DND-41 (cell line): ENCODE data around the gene SLC6A19.

ENCODE experiments used
- ATAC-seq: fragments of 200-7000 bp; cut with Tn5 transposase; 3 replicates; pipeline ENCODE4 v1.9.1; 2021; ENCODE audit warnings: low read depth; ENCODE audit not compliant: insufficient read depth
- DNase-seq: peaks from one replicate; pipeline ENCODE4 v3.0.0-alpha.2; 2020
- H2AFZ ChIP-seq: 2 replicates; pipeline ENCODE4 v1.6.0; 2012; ENCODE audit warnings: low read depth, low read length
- H3K27ac ChIP-seq: 2 replicates; pipeline ENCODE4 v1.5.1; 2012; ENCODE audit warnings: low read length, inconsistent platforms
- H3K27me3 ChIP-seq: fragments of 200-600 bp; sonication (generic); 2 replicates; pipeline ENCODE4 v1.6.0; 2012; ENCODE audit warnings: low read length, mild to moderate bottlenecking, inconsistent platforms; ENCODE audit not compliant: insufficient read depth, poor library complexity
- H3K36me3 ChIP-seq: 2 replicates; pipeline ENCODE4 v1.5.1; 2012; ENCODE audit warnings: low read length, inconsistent platforms; ENCODE audit not compliant: insufficient read depth
- H3K4me1 ChIP-seq: 2 replicates; pipeline ENCODE4 v1.5.1; 2012; ENCODE audit warnings: mild to moderate bottlenecking, low read length; ENCODE audit not compliant: insufficient read depth
- H3K4me2 ChIP-seq: 2 replicates; pipeline ENCODE4 v1.6.0; 2012; ENCODE audit warnings: mild to moderate bottlenecking, moderate library complexity, low read length, inconsistent platforms; ENCODE audit not compliant: insufficient read depth
- H3K4me3 ChIP-seq, 2 experiments: fragments of 200-600 bp in 1 of 2; shearing (Covaris generic) in 1 of 2; 2 replicates each; pipeline ENCODE4 v1.5.1; 2012 to 2016; ENCODE audit warnings: inconsistent platforms in 2 of 2, low read length in 2 of 2, mild to moderate bottlenecking in 2 of 2, low read depth in 1 of 2, moderate library complexity in 1 of 2
- H3K79me2 ChIP-seq: 2 replicates; pipeline ENCODE4 v1.6.0; 2012; ENCODE audit warnings: low read length, inconsistent platforms; ENCODE audit not compliant: insufficient read depth
- H3K9ac ChIP-seq: 2 replicates; pipeline ENCODE4 v1.6.0; 2012; ENCODE audit warnings: low read depth, mild to moderate bottlenecking, inconsistent platforms, low read length, moderate library complexity
- H3K9me3 ChIP-seq: 2 replicates; pipeline ENCODE4 v1.5.1; 2012; ENCODE audit warnings: low read length, moderate library complexity, mild to moderate bottlenecking, inconsistent platforms; ENCODE audit not compliant: insufficient read depth, severe bottlenecking
- H4K20me1 ChIP-seq: 2 replicates; pipeline ENCODE4 v1.6.0; 2012; ENCODE audit warnings: low read length; ENCODE audit not compliant: insufficient read depth
- EZH2 ChIP-seq: IDR thresholded peaks from 3 replicates; pipeline ENCODE4 v1.6.1; 2012; ENCODE audit warnings: borderline replicate concordance, low read depth, mild to moderate bottlenecking, moderate library complexity, low read length, inconsistent platforms; ENCODE audit not compliant: severe bottlenecking
- TF ChIP-seq, protein P1 (sequence below): IDR thresholded peaks from 2 replicates; pipeline ENCODE4 v1.5.1; 2012; ENCODE audit warnings: borderline replicate concordance, low read length, moderate library complexity, mild to moderate bottlenecking; ENCODE audit not compliant: poor library complexity, severe bottlenecking; ENCODE audit errors: extremely low read depth

The SLC6A19 gene

DNA sequence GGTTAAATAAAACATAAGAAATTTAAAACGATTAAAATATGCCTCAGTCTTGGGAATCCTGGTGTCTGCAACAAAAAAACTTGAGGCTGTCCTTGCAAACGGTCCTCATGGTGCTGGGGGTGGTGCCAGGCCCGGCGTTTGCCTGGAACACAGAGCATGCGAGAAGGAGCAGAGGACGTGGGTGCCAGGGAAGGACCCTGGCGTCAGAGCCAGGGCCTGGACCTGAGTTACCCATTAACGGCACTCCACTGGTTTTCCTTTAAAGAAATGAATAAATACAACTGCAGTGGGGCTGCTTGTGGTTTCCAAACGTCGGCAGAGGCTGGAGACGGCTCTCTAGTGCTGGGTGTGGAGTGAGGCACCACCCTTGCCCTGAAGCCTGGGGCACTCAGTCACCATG, 23.7 kb downstream of the SLC6A19 start, which contains the start of gene SLC6A18:
TSS of gene SLC6A18 (plus strand) at position 301 of the 400 bp plus-strand sequence. CDS start at position 398, 97 bp downstream.
- Histone ChIP-seq H3K36me3 (no peaks in the 10 kb centered on the region), H3K4me2 (no peak within 1 kb of the TSS), H3K27ac (no peak within 1 kb of the TSS), H3K4me3 (no peak within 1 kb of the TSS), H3K79me2 (no peaks in the 10 kb centered on the region), H3K27me3 (no peaks in the 10 kb centered on the region), H2AFZ (no peak within 1 kb of the TSS), H3K4me1 (peaks cover 20% of the 10 kb centered on the region), H3K9ac (no peak within 1 kb of the TSS), H4K20me1 (no peaks in the 10 kb centered on the region), H3K9me3 (no peaks in the 10 kb centered on the region)
- ATAC-seq (no peak), DNase-seq (no peak)
- TF ChIP-seq, protein P1, sequence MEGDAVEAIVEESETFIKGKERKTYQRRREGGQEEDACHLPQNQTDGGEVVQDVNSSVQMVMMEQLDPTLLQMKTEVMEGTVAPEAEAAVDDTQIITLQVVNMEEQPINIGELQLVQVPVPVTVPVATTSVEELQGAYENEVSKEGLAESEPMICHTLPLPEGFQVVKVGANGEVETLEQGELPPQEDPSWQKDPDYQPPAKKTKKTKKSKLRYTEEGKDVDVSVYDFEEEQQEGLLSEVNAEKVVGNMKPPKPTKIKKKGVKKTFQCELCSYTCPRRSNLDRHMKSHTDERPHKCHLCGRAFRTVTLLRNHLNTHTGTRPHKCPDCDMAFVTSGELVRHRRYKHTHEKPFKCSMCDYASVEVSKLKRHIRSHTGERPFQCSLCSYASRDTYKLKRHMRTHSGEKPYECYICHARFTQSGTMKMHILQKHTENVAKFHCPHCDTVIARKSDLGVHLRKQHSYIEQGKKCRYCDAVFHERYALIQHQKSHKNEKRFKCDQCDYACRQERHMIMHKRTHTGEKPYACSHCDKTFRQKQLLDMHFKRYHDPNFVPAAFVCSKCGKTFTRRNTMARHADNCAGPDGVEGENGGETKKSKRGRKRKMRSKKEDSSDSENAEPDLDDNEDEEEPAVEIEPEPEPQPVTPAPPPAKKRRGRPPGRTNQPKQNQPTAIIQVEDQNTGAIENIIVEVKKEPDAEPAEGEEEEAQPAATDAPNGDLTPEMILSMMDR: no peak
- no peak for TF ChIP-seq EZH2

DNA sequence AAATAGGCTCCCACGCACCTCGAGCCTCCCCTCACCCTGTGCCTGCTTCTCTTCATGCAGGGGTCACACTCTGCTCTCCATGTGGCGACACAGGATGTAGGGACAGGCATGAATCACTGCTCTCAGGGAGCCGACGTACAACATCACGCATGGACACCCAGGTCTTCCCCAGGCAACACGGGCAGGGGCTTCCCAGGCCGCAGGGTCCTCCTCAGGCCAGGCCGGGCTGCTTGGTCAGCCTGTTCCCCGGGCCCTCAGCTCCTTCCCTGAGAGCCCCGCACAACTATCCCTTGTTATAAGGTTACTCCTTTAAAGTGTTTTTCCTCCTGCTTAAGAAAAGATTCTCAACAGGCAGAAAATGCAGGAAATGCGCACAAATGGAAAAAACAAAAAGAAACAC, 24.8 kb downstream of the SLC6A19 start:
- no peaks in the 10 kb centered on the region for H4K20me1 ChIP-seq

DNA sequence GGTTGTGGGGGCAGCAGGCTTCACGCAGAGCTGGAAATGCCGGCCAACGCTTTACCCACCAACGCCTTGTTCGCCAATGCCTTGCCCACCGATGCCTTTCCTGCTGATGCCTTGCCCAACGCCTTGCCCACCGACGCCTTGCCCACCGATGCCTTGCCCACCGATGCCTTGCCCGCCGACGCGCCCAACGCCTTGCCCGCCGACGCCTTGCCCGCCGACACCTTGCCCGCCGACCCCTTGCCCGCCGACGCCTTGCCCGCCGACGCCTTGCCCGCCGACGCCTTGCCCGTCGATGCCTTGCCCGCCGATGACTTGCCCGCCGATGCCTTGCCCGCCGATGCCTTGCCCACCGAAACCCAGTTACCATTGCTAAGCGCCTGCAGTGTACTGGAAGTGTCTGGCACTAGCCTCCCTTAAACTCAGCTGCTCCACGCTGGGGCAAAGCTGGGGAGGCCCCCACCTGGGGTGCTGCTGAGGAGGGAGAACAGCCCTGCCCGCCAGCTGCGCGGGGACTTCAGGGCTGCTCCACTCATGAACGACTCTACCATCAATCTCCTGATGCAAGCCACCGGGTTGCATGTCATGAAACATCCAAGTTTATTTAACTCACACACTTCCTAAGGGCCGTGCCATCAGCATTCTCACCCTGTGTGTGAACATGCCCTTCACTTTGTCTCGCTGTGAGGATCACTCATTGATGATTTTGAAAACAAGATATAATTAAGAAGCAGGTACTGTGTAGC, 25.6 kb downstream of the SLC6A19 start:
- no peak overlapping the region for H2AFZ ChIP-seq
- no peak overlapping the region for H3K9ac ChIP-seq
- H4K20me1 ChIP-seq: no peaks in the 10 kb centered on the region
- DNase-seq: no peak
- no peak for TF ChIP-seq EZH2
- TF ChIP-seq, protein P1: no peak
- no peaks in the 10 kb centered on the region for H3K36me3 ChIP-seq
- H3K27me3 ChIP-seq: no peaks in the 10 kb centered on the region
- ATAC-seq: no peak
- H3K4me3 ChIP-seq: no peak overlapping the region
- no peak overlapping the region for H3K4me2 ChIP-seq
- H3K79me2 ChIP-seq: no peaks in the 10 kb centered on the region
- no peaks in the 10 kb centered on the region for H3K9me3 ChIP-seq
- H3K4me1 ChIP-seq: peaks cover 28% of the 10 kb centered on the region
- H3K27ac ChIP-seq: no peak overlapping the region

More for the DNA sequence above, 24.8 kb downstream of the SLC6A19 start:
- Histone ChIP-seq H3K27ac (no peak overlapping the region), H3K79me2 (no peaks in the 10 kb centered on the region), H3K4me1 (peaks cover 28% of the 10 kb centered on the region), H3K27me3 (no peaks in the 10 kb centered on the region), H3K4me2 (no peak overlapping the region), H3K36me3 (no peaks in the 10 kb centered on the region), H2AFZ (no peak overlapping the region), H3K4me3 (no peak overlapping the region), H3K9me3 (no peaks in the 10 kb centered on the region), H3K9ac (no peak overlapping the region)
- ATAC-seq (no peak), DNase-seq (no peak)
- no peak for TF ChIP-seq EZH2
- TF ChIP-seq, protein P1: no peak
